ENCODE measurements around the gene LRRC4B. TPM values are rescaled to one million over a fixed set of nuclear protein-coding genes. Genes with fewer than 3 reads are reported as not detected.

The LRRC4B gene
- total and polyA plus RNA-seq, 2 of the 8 experiments (the other 6 are each of a cell fraction or from before 2014, with no cell fraction given) = 13.4 to 21.2 TPM

GRCh38 chr19:50580970-50581634, 12.9 kb upstream of the LRRC4B start:
- CTCF ChIA-PET (ENCODE audit: partially characterized antibody) = interaction anchor here (4.9 kb wide), 1 partner anchor 24 kb away, joined by 26 read pairs; no protein-coding TSS in a partner anchor
- Histone ChIP-seq H2BK12ac (ENCODE audit: low read depth, low read length) (no peak overlapping the region), H2BK120ac (replicated peaks; ENCODE audit: low read depth, low read length) (no peak overlapping the region), H4K20me1 (replicated peaks in 1 of 2; ENCODE audit: control insufficient read depth in 1 of 2, insufficient read depth in 2 of 2, low read length in 2 of 2) (no peaks in the 10 kb centered on the region), H3K9ac (replicated peaks in 1 of 4; ENCODE audit: extremely low read depth in 1 of 4, low read depth in 3 of 4, low read length in 3 of 4) (no peak overlapping the region), H3K4me3 (ENCODE audit: extremely low read depth in 1 of 4, insufficient read depth in 2 of 4, low read depth in 3 of 4, low read length in 4 of 4) (no peak overlapping the region), H3K36me3 (ENCODE audit: control insufficient read depth in 2 of 4, insufficient read depth in 4 of 4, low read length in 3 of 4) (no peaks in the 10 kb centered on the region), H2BK5ac (ENCODE audit: low read depth, low read length) (no peak overlapping the region), H3K27me3 (replicated peaks in 1 of 4; ENCODE audit: control insufficient read depth in 3 of 4, extremely low read depth in 1 of 4, insufficient read depth in 3 of 4, low read length in 3 of 4) (peaks cover 0 to 3% (median 0%) of the 10 kb centered on the region in 4 experiments; a peak in 2 of 7 replicates), H2AK5ac (ENCODE audit: low read depth, low read length) (no peak overlapping the region), H3K56ac (replicated peaks; ENCODE audit: insufficient read length, low read depth, low read length) (no peak overlapping the region), H3K4me2 (ENCODE audit: insufficient read depth in 1 of 2, low read depth in 2 of 2, low read length in 2 of 2) (no peak overlapping the region), H4K91ac (replicated peaks; ENCODE audit: insufficient read length, low read length) (no peak overlapping the region), H3K79me2 (ENCODE audit: control insufficient read depth in 1 of 2, insufficient read depth in 2 of 2, low read length in 2 of 2) (no peaks in the 10 kb centered on the region), H2AFZ (ENCODE audit: low read length) (no peak overlapping the region), H3K4me1 (replicated peaks in 1 of 4; ENCODE audit: control insufficient read depth in 3 of 4, insufficient read depth in 4 of 4, low read length in 3 of 4) (no peaks in the 10 kb centered on the region), H2BK20ac (ENCODE audit: low read length) (no peak overlapping the region), H3K23me2 (ENCODE audit: low read depth, low read length) (no peaks in the 10 kb centered on the region), H3K27ac (ENCODE audit: low read depth, low read length) (no peak overlapping the region), H4K8ac (ENCODE audit: extremely low read depth, insufficient read depth, low read length) (no peak overlapping the region), H3K79me1 (ENCODE audit: low read depth, low read length) (no peaks in the 10 kb centered on the region), H2BK15ac (ENCODE audit: low read length) (no peak overlapping the region), H3K9me3 (ENCODE audit: insufficient read depth in 2 of 2, low read depth in 1 of 2, low read length in 1 of 2) (peaks cover 0 to 7% of the 10 kb centered on the region in 2 experiments; a peak in 1 of 4 replicates), H3K14ac (ENCODE audit: insufficient read length) (no peak overlapping the region), H3K4ac (replicated peaks; ENCODE audit: insufficient read length, low read depth, low read length) (no peak overlapping the region), H4K5ac (ENCODE audit: insufficient read length, low read depth, low read length) (no peak overlapping the region), H3K18ac (ENCODE audit: extremely low read depth, low read length) (no peak overlapping the region), H3K23ac (ENCODE audit: insufficient read length) (no peak overlapping the region)
- POLR2A ChIA-PET (ENCODE audit: partially characterized antibody) = interaction anchor here (1.0 to 1.8 kb wide), 2 partner anchors 8 to 24 kb away, joined by 3 read pairs; no protein-coding TSS in a partner anchor
- WGBS, 2 experiments (ENCODE audit: extremely low coverage in 1 of 2, insufficient coverage in 1 of 2, insufficient read length in 1 of 2, insufficient replicate concordance in 2 of 2, low coverage in 1 of 2, low lambda C conversion rate in 2 of 2, missing lambda C conversion rate in 1 of 2) = 88% methylated on average over 13 of the region's 13 CpGs; no CpG with 5 or more reads in 1 of the 2 experiments
- DNase-seq (ENCODE audit: low read depth in 1 of 2, low spot score in 2 of 2) = no peak
- no peak for FAIRE-seq
- no peak for TF ChIP-seq SRF (IDR thresholded peaks at IDR 0.05; ENCODE audit: low read depth, low read length)
- no peak for TF ChIP-seq SUZ12 (IDR thresholded peaks at IDR 0.05; ENCODE audit: low read length)
- no peak for TF ChIP-seq RBBP5 (IDR thresholded peaks at IDR 0.05; ENCODE audit: borderline replicate concordance, low read depth, low read length)
- no peak for TF ChIP-seq HDAC2 (IDR thresholded peaks at IDR 0.05; ENCODE audit: borderline replicate concordance in 1 of 2, low read depth in 2 of 2, low read length in 2 of 2)
- no peak for TF ChIP-seq SP2 (IDR thresholded peaks at IDR 0.05; ENCODE audit: low read length)
- TF ChIP-seq CHD2 (IDR thresholded peaks at IDR 0.05; ENCODE audit: low read length) = no peak
- TF ChIP-seq KDM4A (IDR thresholded peaks at IDR 0.05; ENCODE audit: low read depth, low read length, severe bottlenecking) = no peak
- TF ChIP-seq YY1 (IDR thresholded peaks at IDR 0.05; ENCODE audit: low read depth, low read length) = no peak
- no peak for TF ChIP-seq BCL11A (IDR thresholded peaks at IDR 0.05; ENCODE audit: low read depth in 2 of 2, low read length in 2 of 2)
- TF ChIP-seq POLR2A (IDR thresholded peaks at IDR 0.05; ENCODE audit: control extremely low read depth in 1 of 2, low read depth in 2 of 2, low read length in 2 of 2) = no peak
- no peak for TF ChIP-seq KDM5A (IDR thresholded peaks at IDR 0.05; ENCODE audit: low read length)
- no peak for TF ChIP-seq BRCA1 (IDR thresholded peaks at IDR 0.05; ENCODE audit: low read depth, low read length)
- TF ChIP-seq SP1 (IDR thresholded peaks at IDR 0.05; ENCODE audit: low read depth, low read length) = no peak
